Panc1 (cell line): Measurements from ENCODE around the gene RAB27B. TPM values are rescaled to one million over a fixed set of nuclear protein-coding genes. Genes with fewer than 3 reads are reported as not detected.
"Not testable (repeated sequence)": the region's sequence is repeated elsewhere in the genome, so short reads cannot be mapped to it uniquely, and the experiment has no call there.

ENCODE experiments used
- ATAC-seq: fragments of 200-7000 bp; cut with Tn5 transposase; 2 replicates; pipeline ENCODE4 v1.9.1; 2020; ENCODE audit warnings: mild to moderate bottlenecking, moderate library complexity
- BruUV-seq: library from RNA; stranded (reverse); fragments of 400-500 nt; replicated peaks from 2 replicates; lab custom pipeline; 2021; lab: Mats Ljungman, UMichigan
- CTCF ChIA-PET: fragments of 300-600 bp; sonication (Branson Sonifier 250); formaldehyde crosslinking; loops from one replicate; lab custom pipeline; 2022; ENCODE audit warnings: antibody characterized with exemption; lab: Charles Lee
- POLR2A ChIA-PET: fragments of 300-600 bp; sonication (Branson Sonifier 250); formaldehyde crosslinking; loops from one replicate; lab custom pipeline; 2022; ENCODE audit warnings: antibody characterized with exemption; lab: Charles Lee
- DNase-seq: peaks from one replicate; pipeline ENCODE4 v3.0.0-alpha.2; 2010; ENCODE audit warnings: low read depth, low spot score
- H3K27ac ChIP-seq: 2 replicates; pipeline ENCODE4 v1.5.1; 2011; ENCODE audit warnings: mild to moderate bottlenecking, low read length, inconsistent platforms
- H3K27me3 ChIP-seq: fragments of 200-500 bp; sonication (Bioruptor generic); 2 replicates; pipeline ENCODE4 v1.6.0; 2014; ENCODE audit warnings: low read length, inconsistent platforms; ENCODE audit not compliant: control insufficient read depth, insufficient read depth
- H3K36me3 ChIP-seq: fragments of 200-500 bp; sonication (Bioruptor generic); 2 replicates; pipeline ENCODE4 v1.5.1; 2014; ENCODE audit warnings: inconsistent platforms, mild to moderate bottlenecking, low read length, moderate library complexity; ENCODE audit not compliant: control insufficient read depth, insufficient read depth
- H3K4me1 ChIP-seq: 2 replicates; pipeline ENCODE4 v1.5.1; 2011; ENCODE audit warnings: inconsistent platforms, mild to moderate bottlenecking, low read length, moderate library complexity; ENCODE audit not compliant: control insufficient read depth, insufficient read depth
- H3K4me3 ChIP-seq, 2 experiments: 2 replicates each; pipeline ENCODE4 v1.5.1; 2011 to 2012; ENCODE audit warnings: low read depth in 2 of 2, low read length in 2 of 2, mild to moderate bottlenecking in 2 of 2, inconsistent platforms in 1 of 2, moderate library complexity in 1 of 2
- H3K9me3 ChIP-seq: fragments of 200-500 bp; sonication (Bioruptor generic); 2 replicates; pipeline ENCODE4 v1.5.1; 2014; ENCODE audit warnings: low read depth, mild to moderate bottlenecking, inconsistent platforms, low read length, moderate library complexity; ENCODE audit not compliant: control insufficient read depth, insufficient read depth
- POLR2AphosphoS5 ChIP-seq: IDR thresholded peaks from 2 replicates; pipeline ENCODE4 v1.6.1; 2012; ENCODE audit warnings: mild to moderate bottlenecking, low read depth, low read length, moderate library complexity
- REST ChIP-seq, 2 experiments: IDR thresholded peaks; 2 replicates each; pipeline ENCODE4 v1.6.1; 2011 to 2012; ENCODE audit warnings: low read depth in 2 of 2, control low read depth in 1 of 2, low read length in 1 of 2, mild to moderate bottlenecking in 1 of 2, moderate library complexity in 1 of 2; ENCODE audit not compliant: insufficient read depth in 1 of 2
- SIN3A ChIP-seq: IDR thresholded peaks from 2 replicates; pipeline ENCODE4 v1.6.1; 2012; ENCODE audit warnings: low read depth, mild to moderate bottlenecking, low read length, moderate library complexity, borderline replicate concordance; ENCODE audit not compliant: insufficient read depth
- TCF7L2 ChIP-seq: IDR thresholded peaks from 2 replicates; pipeline ENCODE4 v1.6.1; 2011; ENCODE audit warnings: mild to moderate bottlenecking, low read depth, low read length, inconsistent platforms
- in situ Hi-C: cut with HindIII; loops from 2 replicates; pipeline ENCODE4 v1.10.0; 2016; ENCODE audit warnings: low sequenced_read_pairs, low pct_unique_long_range_greater_than_20kb
- intact Hi-C: fragments of 100-400 bp; cut with micrococcal nuclease; formaldehyde crosslinking; loops from one replicate; pipeline ENCODE4 v1.10.0; 2022; ENCODE audit not compliant: unreplicated experiment
- total RNA-seq: library from RNA; stranded (reverse); gene quantifications from one replicate; pipeline ENCODE4 v1.2.1, GENCODE V29; 2021; ENCODE audit not compliant: unreplicated experiment
- TF ChIP-seq, protein P1 (sequence below): fragments of 450-650 bp; IDR thresholded peaks from 2 replicates; pipeline ENCODE4 v1.5.1; 2017; ENCODE audit warnings: mild to moderate bottlenecking

Gene RAB27B
- total RNA-seq, 1 experiment from 2014 or later, result 3.9 TPM

- in situ Hi-C loops, result no loop called here
- POLR2A ChIA-PET, result no interaction called here
- H3K27me3 ChIP-seq, result no peaks in the 10 kb centered on the region
- intact Hi-C loops, result no loop called here
- TF ChIP-seq, protein P1, sequence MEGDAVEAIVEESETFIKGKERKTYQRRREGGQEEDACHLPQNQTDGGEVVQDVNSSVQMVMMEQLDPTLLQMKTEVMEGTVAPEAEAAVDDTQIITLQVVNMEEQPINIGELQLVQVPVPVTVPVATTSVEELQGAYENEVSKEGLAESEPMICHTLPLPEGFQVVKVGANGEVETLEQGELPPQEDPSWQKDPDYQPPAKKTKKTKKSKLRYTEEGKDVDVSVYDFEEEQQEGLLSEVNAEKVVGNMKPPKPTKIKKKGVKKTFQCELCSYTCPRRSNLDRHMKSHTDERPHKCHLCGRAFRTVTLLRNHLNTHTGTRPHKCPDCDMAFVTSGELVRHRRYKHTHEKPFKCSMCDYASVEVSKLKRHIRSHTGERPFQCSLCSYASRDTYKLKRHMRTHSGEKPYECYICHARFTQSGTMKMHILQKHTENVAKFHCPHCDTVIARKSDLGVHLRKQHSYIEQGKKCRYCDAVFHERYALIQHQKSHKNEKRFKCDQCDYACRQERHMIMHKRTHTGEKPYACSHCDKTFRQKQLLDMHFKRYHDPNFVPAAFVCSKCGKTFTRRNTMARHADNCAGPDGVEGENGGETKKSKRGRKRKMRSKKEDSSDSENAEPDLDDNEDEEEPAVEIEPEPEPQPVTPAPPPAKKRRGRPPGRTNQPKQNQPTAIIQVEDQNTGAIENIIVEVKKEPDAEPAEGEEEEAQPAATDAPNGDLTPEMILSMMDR, result no peak
- TF ChIP-seq POLR2AphosphoS5 (no peak), REST (IDR thresholded peaks at IDR 0.05; ENCODE audit: insufficient read depth in 1 of 2, low read depth in 2 of 2, low read length in 1 of 2) (no peak), SIN3A (no peak), TCF7L2 (no peak)
- H3K36me3 ChIP-seq, result no peaks in the 10 kb centered on the region
- H3K9me3 ChIP-seq, result no peaks in the 10 kb centered on the region
- H3K27ac ChIP-seq, result no peak overlapping the region
- no peaks in the 10 kb centered on the region for H3K4me1 ChIP-seq
- CTCF ChIA-PET, result no interaction called here
- BruUV-seq, result no TSS peak
- DNase-seq (no peak), ATAC-seq (no peak)
- H3K4me3 ChIP-seq, result no peak overlapping the region
These were observed 21.8 kb upstream of the RAB27B start for GRCh38 chr18:54806526-54806925.

GRCh38 chr18:54807303-54807702 is 21.0 kb upstream of the RAB27B start:
- H3K27me3 ChIP-seq, result no peaks in the 10 kb centered on the region
- no peak overlapping the region for H3K27ac ChIP-seq
- intact Hi-C loops, result no loop called here
- in situ Hi-C loops, result no loop called here
- H3K4me1 ChIP-seq, result no peaks in the 10 kb centered on the region
- no TSS peak for BruUV-seq
- POLR2A ChIA-PET, result no interaction called here
- H3K9me3 ChIP-seq, result no peaks in the 10 kb centered on the region
- no peak overlapping the region for H3K4me3 ChIP-seq
- no peak for ATAC-seq
- TF ChIP-seq TCF7L2, result no peak
- TF ChIP-seq SIN3A, result no peak
- no peak for TF ChIP-seq REST (IDR thresholded peaks at IDR 0.05; ENCODE audit: insufficient read depth in 1 of 2, low read depth in 2 of 2, low read length in 1 of 2)
- TF ChIP-seq POLR2AphosphoS5, result no peak
- TF ChIP-seq, protein P1, result no peak
- DNase-seq, result no peak
- CTCF ChIA-PET, result no interaction called here
- no peaks in the 10 kb centered on the region for H3K36me3 ChIP-seq

DNA sequence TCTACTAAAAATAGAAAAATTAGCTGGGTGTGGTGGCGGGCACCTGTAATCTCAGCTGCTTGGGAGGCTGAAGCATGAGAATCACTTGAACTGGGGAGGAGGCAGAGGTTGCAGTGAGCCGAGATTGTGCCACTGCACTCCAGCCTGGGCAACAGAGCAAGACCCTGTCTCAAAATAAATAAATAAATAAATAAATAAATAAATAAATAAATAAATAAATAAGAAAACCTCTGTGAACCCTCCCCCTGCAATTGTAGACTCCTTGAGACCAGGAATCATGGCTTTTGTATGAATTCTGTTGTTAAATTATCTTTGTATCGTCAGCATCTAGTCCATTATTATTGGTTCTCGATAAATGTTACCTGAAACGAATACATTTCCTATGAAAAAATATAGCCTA is 17.6 kb upstream of the RAB27B start:
- POLR2A ChIA-PET, H3K27me3 ChIP-seq, H3K36me3 ChIP-seq, ATAC-seq, CTCF ChIA-PET, H3K4me3 ChIP-seq, H3K4me1 ChIP-seq, H3K9me3 ChIP-seq, BruUV-seq, H3K27ac ChIP-seq, intact Hi-C loops, DNase-seq, in situ Hi-C loops: not testable (repeated sequence)
